ENCODE measurements around the gene RP9.

DNA sequence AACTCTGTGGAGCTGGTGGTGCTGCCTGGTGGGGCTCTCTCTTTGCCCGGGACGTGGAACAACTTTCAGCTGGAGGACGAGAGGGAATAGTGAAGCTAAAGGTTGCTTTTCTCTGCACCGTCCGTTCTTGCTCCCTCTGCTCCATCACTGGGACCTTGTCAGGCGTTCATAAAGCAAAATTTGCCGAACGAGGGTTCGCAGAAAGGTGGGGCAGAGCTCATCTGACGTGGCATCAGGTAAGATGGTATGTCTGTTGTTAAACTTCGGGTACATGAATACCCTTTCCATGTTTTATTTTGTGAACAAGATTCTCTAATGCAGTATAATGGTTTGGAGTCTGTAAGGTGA, 20.6 kb upstream of the RP9 start:
- TF ChIP-seq, protein P1, sequence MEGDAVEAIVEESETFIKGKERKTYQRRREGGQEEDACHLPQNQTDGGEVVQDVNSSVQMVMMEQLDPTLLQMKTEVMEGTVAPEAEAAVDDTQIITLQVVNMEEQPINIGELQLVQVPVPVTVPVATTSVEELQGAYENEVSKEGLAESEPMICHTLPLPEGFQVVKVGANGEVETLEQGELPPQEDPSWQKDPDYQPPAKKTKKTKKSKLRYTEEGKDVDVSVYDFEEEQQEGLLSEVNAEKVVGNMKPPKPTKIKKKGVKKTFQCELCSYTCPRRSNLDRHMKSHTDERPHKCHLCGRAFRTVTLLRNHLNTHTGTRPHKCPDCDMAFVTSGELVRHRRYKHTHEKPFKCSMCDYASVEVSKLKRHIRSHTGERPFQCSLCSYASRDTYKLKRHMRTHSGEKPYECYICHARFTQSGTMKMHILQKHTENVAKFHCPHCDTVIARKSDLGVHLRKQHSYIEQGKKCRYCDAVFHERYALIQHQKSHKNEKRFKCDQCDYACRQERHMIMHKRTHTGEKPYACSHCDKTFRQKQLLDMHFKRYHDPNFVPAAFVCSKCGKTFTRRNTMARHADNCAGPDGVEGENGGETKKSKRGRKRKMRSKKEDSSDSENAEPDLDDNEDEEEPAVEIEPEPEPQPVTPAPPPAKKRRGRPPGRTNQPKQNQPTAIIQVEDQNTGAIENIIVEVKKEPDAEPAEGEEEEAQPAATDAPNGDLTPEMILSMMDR (IDR thresholded peaks at IDR 0.05): no peak
- no peak for TF ChIP-seq POLR2A (IDR thresholded peaks at IDR 0.05)

Data from right lobe of liver (tissue), 4 donors.